Measurements from ENCODE around the gene ENG.
"Not testable (repeated sequence)": the region's sequence is repeated elsewhere in the genome, so short reads cannot be mapped to it uniquely, and the experiment has no call there.

ENG gene

DNA sequence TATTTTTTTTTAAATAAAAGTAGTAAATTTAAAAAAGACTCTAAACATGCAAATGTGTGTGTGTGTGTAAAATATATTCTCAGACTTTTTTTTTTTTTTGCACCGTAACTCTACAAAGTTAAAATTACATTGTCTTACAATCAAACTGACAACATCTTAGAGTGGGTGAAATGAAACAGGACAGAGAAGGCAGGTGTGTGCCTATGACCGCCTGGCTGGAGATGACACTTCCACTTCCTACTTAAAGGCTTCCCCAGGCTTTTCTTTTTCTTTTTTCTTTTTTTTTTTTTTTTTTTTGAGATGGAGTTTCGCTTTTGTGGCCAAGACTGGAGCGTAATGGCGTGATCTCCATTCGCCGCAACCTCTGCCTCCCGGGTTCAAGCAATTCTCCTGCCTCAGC lies 25.7 kb upstream of the ENG start:
- DNase-seq, result no peak

- no peak for DNase-seq
These were observed 24.4 kb upstream of the ENG start for GRCh38 chr9:127878652-127879390.

DNA sequence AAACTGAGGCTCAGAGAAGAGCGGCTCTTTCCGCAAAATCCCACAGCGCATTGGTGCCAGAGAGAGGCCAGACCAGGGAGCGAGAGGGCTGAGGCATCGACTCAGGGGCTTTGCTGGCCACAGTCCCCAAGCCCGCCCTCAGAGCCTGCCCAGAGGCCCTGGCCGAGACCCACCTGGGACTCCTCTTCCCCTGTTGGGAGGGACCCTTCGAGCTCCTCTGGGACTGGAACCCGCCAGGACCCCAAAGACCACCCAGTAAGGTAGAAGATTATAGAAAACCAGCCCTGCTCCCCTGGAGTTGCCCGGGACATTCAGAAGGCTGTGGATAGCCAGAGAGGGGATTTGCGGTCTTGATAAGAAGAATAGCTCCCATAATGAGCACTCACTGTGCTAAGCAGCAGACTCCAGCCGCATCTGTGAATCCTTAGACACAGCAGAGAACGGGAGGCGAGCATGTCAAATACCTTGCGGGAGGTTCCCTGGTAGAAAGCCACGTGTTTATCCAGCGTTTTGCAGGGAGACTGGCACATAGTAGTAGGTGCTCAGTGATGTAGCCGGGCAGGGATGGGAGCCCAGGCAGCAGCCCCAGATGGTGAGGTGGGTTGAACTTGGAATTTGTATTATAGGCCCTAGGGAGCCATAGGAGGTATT lies 23.7 kb upstream of the ENG start:
- DNase-seq, result no peak

GRCh38 chr9:127877566-127877998 lies 23.1 kb upstream of the ENG start, which contains the start of gene AK1:
Gene AK1 (minus strand): TSS chr9:127877675. CDS start chr9:127874617, 3,058 bp downstream.
- DNase-seq, result peak; percentile 70

DNA sequence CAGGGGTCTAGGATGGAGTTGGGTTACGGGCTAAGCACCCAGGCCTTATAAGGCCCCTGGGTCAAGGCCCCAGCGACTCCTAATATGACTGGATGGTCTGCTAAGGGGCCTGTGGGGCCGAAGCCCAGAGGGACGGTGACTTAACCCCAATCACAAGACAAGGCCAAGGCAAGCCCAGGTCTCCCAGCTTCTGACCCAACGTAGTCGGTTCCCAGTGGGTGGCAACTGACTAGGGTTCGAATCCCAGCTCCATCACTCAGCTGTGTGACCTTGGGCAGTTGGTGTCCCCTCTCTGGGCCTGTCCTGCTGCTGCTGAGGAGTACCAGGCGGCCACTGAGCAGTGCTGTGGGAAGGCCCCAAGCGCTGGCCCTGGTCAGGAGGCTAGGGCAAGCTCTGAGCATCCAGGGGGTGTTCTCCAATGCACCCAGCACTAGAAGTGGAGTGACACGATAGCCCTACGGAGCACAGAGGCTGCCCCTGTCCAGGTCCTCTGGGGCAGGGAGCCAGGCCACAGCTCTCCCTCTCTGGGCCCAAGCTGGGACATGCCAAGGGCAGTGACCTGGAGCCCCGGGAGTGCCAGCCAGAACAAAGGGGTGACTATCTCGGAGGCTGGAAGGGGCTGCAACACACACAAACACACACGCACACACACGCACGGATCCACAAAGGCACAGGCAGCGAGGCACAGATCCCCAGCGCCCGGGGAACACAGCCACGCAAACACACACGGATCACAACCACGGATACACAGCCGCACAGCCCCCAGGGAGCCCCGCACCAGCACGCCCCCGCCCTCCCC lies 22.5 kb upstream of the ENG start:
- no peak for DNase-seq

DNA sequence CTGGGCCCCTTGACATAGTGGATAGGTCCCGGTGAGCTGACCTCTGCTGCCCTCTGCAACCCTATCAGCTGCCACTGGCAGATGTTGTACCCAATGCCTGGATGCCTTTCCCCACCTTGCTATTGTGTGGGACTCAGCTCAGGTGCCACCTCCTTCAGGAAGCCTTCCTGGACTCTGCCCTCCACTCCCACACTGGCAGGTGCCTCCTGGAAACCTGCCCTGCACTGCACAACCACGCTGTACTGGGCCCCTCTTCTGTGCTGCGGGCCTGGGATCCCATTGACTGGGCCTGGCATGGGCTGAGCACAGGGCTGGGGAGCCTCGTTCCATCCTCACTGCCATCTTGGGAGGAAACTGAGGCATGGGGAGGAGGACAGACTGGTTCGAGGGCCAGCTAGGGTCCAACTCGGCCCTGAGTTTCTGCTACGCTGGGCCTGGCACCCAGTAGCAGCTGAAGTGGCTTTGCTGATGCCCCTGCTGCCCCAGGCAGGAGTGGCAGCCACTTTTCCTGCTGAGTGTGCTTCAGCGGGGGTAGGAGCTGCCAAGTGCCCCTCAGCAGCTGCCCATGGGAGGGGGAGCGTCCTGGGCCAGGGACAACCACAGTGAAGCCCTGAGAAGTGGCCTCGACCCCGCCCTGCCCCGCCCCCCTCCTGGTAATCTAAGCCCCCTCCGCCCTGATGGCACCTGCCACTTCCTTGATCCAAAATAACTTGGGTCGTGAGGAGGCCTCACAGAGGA lies 21.7 kb upstream of the ENG start:
- DNase-seq, result no peak

- DNase-seq, result no peak
These were observed 21.0 kb upstream of the ENG start for GRCh38 chr9:127875306-127875966.

DNA sequence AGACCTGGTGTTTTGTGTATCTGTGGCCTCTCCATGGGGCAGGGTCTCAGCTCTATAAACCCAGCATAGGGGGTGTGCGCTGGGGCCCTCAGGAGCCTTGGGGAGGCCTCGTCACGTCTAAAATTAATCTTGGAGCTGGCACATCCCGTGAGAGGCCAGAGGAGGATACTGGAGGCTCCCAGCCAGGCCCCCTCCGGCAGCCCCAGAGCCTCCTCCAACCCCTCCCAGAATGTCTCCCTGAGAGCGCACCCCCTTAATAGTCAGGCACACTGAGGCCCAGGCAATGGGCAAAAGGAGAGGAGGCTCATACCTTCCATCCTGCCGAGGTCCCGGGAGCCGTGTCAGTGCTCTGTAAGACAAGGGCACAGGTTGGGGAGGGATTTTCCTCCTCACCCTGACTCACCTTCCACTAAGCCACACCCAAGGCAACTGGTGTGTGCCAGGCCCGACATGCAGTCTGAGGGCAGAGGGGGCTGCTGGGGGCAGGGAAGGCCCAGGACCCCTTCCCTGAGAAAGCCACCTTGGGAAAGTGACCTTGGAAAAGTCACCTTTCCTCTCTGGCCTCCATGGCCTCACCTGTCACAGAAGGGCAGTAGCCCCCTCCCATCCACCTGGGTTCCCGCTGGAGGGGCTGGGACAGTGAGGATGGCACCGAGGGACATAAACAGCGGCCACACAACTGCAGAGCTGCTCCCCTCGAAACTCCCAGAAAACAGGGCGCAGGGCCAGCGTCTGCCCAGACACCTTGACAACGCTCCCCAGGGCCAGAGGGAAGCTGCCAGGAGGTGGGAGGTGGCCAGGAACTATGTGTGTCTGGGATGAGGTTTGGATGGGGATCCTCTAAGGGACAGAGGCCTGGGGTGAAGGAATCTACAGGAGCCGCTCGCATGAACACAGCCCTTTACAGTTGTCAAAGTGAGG lies 20.1 kb upstream of the ENG start:
- no peak for DNase-seq

GRCh38 chr9:127873886-127874285 lies 19.4 kb upstream of the ENG start:
- no peak for DNase-seq

GRCh38 chr9:127873223-127873691 lies 18.8 kb upstream of the ENG start:
- DNase-seq, result no peak

DNA sequence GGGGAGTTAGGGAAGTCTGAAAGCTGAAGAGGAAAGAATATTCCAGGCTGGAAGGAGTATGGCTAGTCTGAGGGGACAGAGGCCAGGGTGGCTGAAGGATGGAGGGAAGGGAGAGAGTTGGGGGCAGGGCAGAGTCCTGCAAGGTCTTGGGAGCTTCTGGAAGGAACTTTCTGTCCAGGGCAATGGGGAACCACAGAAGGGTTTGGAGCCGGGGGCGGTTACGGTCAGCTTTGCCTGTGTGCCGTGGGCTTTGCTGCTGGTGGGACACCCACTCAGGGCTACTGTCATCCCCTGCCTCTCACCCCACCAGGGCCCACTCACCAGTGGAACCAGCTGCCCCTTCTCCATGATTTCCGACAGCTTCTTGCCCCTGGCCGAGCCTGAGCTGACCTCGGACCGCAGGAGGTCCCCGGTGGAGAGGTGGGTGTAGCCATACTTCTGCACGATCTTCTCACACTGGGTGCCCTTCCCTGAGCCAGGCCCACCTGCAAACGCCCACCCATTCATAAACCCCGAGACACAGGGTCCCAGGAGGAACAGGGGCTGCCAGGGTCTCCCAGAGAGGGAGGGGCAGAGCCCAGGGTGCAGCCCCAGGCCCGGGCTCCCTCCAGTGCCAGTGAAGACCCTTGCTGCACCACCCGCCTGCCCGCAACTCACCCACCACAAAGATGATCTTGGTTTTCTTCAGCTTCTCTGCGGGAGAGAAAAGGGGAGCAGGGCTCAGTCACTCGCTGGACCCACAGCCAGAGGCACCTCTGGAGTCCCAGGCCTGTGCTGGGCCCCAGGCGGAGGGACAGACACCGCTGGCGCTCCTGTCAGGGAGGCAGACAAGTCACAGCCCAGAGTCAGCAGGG lies 18.1 kb upstream of the ENG start:
- no peak for DNase-seq

- DNase-seq, result no peak
These were observed 17.1 kb upstream of the ENG start for GRCh38 chr9:127871531-127871930.

- DNase-seq, result no peak
These were observed 16.4 kb upstream of the ENG start for GRCh38 chr9:127870887-127871286.

DNA sequence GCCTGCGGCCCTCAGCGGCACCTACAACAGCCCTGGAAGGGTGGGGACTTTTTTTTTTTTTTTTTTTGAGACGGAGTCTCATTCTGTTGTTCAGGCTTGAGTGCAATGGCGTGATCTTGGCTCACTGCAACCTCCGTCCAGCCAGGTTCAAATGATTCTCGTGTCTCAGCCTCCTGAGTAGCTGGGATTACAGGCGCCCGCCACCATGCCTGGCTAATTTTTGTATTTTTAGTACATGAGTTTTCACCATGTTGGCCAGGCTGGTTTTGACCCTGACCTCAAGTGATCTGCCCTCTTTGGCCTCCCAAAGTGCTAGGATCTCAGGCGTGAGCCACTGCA lies 15.7 kb upstream of the ENG start:
- DNase-seq, result not testable (repeated sequence)

GRCh38 chr9:127869310-127870152 lies 15.1 kb upstream of the ENG start:
- peak; percentile 62 for DNase-seq

DNA sequence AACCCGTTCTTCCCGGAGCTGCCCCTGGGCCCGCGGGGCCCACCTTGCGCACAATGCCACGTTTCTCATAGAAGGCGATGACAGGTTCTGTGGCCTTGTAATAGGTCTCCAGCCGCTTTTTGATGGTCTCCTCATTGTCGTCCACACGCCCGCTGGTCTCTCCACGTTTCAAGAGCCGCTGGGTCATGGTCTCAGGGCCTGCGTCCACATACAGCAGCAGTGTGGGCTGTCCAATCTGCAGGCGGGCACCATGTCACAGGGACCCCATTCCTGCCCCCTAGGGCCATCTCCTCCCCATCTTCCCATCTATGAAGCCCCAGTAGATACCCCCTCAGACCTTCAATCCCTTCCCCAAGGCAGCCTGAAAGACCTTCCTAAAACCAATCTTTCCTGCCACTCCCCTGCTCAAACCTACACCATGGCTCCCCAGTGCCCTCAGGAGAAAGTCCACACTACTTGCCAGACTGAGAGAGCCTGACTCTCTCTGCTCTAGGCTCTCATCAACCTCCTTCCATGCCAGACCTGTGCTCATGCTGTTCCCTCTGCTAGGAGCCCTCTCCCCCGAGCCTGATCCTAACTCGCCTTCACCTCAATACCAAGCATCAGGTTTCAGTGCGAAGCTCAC lies 13.9 kb upstream of the ENG start:
- no peak for DNase-seq

GRCh38 chr9:127867356-127868277 lies 13.2 kb upstream of the ENG start:
- DNase-seq, result no peak

Data from right kidney (tissue), 1 donor.